Activated gamma-delta T cell treated with anti-CD3 and anti-CD28 coated beads, Interleukin-2, amount 50 U/mL, for 16 hours (primary cell): Measurements from ENCODE around the gene HABP4.

Source experiments
- DNase-seq: peaks from one replicate; pipeline ENCODE4 v3.0.0-alpha.2; 2020; ENCODE audit warnings: low read depth

HABP4 gene

DNA sequence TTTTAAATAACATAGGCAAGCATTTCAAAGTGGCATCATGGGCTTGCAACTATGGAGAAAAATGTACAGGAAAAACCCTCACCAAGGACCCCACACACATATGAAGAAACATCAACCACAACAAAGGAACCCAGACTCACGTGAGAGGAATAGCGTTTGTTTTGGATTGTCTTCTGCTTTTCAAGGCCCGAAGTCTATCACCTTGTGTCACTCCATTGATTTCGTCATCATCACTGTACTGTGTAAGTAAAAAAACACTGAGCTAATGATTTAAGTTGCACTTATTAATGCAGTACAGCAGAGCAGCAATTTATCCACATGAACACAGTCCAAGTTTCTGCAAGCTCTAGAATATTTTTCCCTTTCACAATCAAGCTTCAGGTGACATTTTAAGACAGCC lies 72.4 kb downstream of the HABP4 start:
- DNase-seq: no peak

- no peak for DNase-seq
These were observed 73.4 kb downstream of the HABP4 start for GRCh38 chr9:96523374-96523773.

GRCh38 chr9:96524045-96524444 lies 74.1 kb downstream of the HABP4 start:
- no peak for DNase-seq

- DNase-seq: no peak
These were observed 74.8 kb downstream of the HABP4 start for GRCh38 chr9:96524764-96525163.

- no peak for DNase-seq
These were observed 82.2 kb downstream of the HABP4 start for GRCh38 chr9:96532173-96532572.

DNA sequence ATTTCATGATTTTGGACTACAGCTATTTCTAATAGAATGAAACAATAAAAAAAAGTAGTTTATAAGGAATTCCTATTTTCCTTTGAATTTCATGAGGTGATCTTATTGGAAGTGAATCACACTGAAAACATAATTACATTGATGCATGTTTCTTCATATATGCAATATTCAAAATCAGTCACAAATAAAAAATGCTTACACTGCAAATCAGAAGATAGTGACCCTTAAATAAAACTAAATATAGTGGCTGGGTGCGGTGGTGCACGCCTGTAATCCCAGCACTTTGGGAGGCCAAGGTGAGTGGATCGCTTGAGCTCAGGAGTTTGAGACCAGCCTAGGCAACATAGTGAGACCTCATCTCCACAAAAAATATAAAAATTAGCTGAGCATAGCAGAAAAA lies 90.1 kb downstream of the HABP4 start:
- DNase-seq: no peak
